DMS114 treated with DMSO at 0.1 percent for 48 hours (cell line): ENCODE results near the gene KAT8.

Experiments
- DNase-seq: peaks from one replicate; lab custom pipeline; 2025; ENCODE audit not compliant: unreplicated experiment; lab: John Stamatoyannopoulos, UW

The KAT8 gene

GRCh38 chr16:31117384-31118222 lies at the start of gene KAT8:
KAT8 (plus strand) TSS chr16:31117664; CDS start chr16:31117682, 18 bp downstream.
- DNase-seq: peak; percentile 97

GRCh38 chr16:31071861-31072260 lies 45.6 kb upstream of the KAT8 start:
- peak; percentile 13 for DNase-seq

DNA sequence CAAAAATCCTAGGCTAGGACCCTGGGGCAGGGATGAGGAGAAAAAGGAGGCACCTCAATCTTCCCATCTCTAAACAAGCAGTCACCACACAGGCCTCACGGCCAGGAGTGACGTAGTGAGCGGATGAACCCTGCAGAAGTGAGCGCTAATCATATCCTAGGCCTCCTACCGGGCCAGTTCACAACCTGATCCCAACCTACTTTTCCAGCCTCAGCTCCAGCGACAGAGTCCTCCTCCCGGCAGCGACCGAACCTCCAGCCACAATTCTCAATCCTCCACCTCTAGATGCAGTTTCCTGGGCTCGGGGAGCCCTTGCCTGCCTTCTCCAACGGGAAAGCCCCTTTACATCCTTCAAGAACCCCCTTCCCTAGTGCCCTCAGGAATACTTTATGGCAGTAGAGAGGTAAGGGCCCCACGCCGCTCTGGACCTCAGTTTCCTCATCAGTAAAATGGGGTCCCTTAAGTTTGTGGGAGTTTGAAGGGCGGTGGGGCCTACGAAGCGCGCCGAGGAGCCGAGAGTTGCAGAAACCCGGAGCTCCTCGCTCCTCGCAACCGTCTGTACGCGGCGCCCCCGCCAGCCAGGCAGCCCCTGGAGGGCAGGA lies 44.8 kb upstream of the KAT8 start:
- DNase-seq: no peak

DNA sequence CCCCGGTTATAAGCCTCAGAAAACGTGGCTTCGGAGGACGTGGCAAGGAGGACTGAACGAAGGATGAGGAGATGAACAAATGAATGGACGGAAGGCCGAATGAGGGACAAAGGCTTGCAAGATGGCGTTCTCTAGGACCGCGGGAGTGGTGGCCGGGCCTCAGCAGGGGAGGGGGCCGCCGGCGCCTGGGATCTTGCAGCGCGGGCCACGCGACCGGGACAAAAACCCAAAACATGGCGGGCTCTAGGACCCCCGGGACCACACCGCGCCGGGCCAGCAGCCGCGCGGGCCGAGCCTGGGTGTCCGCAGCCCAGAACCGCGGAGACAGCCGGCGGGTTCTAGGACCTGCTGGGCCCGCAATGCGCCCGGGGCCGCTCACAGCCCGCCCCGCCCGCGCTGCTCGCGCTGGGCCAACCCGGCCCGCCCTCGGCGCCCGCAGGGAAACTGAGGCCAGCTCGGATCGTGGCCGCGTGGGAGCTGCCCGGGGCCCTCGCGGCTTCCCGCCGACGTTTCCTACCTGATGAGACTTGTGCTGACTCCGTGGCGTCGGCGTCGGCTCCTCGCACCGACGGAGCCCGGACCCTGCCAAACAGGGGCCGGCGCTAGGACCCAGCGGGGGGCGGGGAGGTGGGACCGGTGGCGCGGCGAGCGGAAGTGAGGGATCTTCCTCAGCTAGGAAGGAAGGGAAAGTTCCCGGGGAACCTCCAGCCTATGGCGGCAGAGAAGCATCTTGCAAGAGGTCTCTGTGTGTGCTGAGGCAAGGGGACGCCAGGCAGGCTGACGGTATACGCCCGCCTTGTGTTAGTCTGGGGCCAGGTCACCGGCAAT lies 44.1 kb upstream of the KAT8 start:
- DNase-seq: peak; percentile 73

- DNase-seq: peak; percentile 99
Measured at GRCh38 chr16:31073970-31074813, 43.3 kb upstream of the KAT8 start, which contains the start of the genes ZNF646 and ZNF668. ZNF646 (plus strand) TSS chr16:31074422; CDS start chr16:31076325, 1,903 bp downstream. ZNF668 (minus strand) TSS chr16:31074240; CDS start chr16:31064459, 9,781 bp downstream.

DNA sequence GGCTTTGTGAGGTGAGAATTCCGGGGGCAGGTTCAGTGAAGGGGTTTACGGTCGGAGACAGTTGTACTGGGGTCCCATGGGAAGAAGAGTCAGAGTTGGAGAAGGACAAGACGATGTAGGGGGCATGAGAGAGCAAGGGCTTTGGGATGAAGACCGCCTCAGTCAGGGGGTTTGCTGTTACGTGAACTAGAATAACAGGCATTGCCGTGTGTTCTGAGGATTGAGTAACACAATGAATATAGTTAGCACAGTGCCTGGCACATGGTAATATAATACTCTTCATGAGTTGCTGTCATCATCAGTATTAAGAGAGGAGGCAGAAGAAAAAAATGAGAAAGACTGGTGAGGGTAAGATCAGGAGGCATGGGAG lies 42.7 kb upstream of the KAT8 start:
- DNase-seq: no peak

DNA sequence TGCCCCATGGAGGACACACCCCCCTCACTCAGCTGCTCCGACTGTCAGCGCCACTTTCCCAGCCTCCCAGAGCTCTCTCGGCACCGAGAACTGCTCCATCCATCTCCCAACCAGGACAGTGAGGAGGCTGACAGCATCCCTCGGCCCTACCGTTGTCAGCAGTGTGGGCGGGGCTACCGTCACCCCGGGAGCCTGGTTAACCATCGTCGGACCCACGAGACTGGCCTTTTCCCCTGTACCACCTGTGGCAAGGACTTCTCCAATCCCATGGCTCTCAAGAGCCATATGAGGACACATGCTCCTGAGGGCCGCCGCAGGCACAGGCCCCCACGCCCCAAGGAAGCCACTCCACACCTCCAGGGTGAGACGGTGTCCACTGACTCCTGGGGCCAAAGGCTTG lies 41.1 kb upstream of the KAT8 start:
- DNase-seq: no peak

DNA sequence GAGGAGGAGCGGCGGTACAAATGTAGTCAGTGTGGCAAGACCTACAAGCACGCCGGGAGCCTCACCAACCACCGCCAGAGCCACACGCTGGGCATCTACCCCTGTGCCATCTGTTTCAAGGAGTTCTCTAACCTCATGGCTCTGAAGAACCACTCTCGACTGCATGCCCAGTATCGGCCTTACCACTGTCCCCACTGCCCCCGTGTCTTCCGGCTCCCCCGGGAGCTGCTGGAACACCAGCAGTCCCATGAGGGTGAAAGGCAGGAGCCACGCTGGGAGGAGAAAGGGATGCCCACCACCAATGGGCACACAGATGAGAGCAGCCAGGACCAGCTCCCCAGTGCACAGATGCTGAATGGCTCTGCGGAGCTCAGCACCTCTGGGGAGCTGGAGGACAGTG lies 40.4 kb upstream of the KAT8 start:
- no peak for DNase-seq

DNA sequence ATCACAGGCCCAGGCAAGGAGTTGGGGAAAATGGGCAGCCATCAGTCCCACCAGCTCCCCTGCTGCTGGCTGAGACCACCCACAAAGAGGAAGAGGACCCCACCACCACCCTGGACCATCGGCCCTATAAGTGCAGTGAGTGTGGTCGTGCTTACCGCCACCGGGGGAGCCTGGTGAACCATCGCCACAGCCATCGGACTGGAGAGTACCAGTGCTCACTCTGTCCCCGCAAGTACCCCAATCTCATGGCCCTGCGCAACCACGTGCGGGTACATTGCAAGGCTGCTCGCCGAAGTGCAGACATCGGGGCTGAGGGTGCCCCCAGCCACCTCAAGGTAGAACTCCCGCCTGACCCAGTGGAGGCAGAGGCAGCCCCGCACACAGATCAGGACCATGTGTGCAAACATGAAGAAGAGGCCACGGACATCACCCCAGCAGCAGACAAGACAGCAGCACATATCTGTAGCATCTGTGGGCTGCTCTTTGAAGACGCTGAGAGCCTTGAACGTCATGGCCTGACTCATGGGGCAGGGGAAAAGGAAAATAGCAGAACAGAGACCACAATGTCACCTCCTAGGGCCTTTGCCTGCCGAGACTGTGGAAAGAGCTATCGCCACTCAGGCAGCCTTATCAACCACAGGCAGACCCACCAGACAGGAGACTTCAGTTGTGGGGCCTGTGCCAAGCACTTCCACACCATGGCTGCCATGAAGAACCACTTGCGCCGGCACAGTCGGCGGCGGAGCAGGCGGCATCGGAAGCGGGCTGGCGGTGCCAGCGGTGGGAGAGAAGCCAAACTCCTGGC lies 39.7 kb upstream of the KAT8 start:
- DNase-seq: no peak

- DNase-seq: no peak
Measured at GRCh38 chr16:31078597-31079341, 38.7 kb upstream of the KAT8 start.

- no peak for DNase-seq
Measured at GRCh38 chr16:31079342-31079944, 38.0 kb upstream of the KAT8 start.

DNA sequence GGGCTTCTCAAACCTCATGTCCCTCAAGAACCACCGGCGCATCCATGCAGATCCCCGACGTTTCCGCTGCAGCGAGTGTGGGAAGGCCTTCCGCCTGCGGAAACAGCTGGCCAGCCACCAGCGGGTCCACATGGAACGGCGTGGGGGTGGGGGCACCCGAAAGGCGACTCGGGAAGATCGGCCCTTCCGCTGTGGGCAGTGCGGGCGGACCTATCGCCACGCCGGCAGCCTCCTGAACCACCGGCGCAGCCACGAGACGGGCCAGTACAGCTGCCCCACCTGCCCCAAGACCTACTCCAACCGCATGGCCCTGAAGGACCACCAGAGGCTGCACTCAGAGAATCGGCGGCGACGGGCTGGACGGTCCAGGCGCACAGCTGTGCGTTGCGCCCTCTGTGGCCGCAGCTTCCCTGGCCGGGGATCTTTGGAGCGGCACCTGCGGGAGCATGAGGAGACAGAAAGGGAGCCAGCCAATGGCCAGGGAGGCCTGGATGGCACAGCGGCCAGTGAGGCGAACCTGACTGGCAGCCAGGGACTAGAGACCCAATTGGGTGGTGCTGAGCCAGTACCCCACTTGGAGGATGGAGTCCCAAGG lies 37.3 kb upstream of the KAT8 start:
- DNase-seq: no peak

DNA sequence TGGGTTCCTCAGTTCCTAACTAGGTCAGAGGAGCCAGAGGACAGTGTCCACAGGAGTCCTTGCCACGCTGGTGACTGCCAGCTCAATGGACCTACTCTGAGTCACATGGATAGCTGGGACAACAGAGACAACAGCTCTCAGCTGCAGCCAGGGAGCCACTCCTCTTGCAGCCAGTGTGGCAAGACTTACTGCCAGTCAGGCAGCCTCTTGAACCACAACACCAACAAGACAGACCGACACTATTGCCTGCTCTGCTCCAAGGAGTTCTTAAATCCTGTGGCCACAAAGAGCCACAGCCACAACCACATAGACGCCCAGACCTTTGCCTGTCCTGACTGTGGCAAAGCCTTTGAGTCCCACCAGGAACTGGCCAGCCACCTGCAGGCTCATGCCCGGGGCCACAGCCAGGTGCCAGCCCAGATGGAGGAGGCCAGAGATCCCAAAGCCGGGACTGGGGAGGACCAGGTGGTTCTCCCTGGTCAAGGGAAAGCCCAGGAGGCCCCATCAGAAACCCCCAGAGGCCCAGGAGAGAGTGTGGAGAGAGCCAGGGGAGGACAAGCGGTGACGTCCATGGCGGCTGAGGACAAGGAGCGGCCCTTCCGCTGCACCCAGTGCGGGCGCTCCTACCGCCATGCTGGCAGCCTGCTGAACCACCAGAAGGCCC lies 36.6 kb upstream of the KAT8 start:
- no peak for DNase-seq

GRCh38 chr16:31081428-31082351 lies 35.8 kb upstream of the KAT8 start:
- no peak for DNase-seq

GRCh38 chr16:31082368-31083045 lies 35.0 kb upstream of the KAT8 start:
- no peak for DNase-seq

DNA sequence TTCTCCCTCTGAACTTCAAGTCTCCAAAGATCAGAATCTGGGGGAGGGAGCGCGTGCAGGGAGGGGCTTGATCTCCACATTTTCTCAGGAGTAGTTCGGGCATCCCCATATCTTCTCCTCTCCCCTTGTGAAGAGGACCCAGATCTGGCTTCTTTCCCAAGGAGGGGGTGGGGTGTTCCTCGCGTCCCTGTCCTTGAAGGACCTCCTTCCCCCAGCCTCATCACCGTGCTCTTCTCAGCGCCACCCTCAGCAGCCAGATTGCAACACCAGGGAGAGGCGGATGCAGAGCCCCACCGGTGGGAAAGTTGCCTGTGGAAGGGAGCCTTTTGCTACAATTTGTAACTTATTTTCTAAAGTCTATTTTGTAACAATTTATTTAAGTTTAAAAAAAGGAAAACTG lies 34.4 kb upstream of the KAT8 start:
- no peak for DNase-seq
